Stimulated activated CD4-positive, alpha-beta T cell treated with anti-CD3 and anti-CD28 coated beads, TNF-alpha, amount 100 ng/mL, for 24 hours (primary cell): ENCODE measurements around the gene ROPN1L.
"Not testable (repeated sequence)": the region's sequence is repeated elsewhere in the genome, so short reads cannot be mapped to it uniquely, and the experiment has no call there.

ENCODE experiments used
- DNase-seq, 3 experiments: peaks; one replicate each; pipeline ENCODE4 v3.0.0-alpha.2; 2020; ENCODE audit warnings: low read depth in 3 of 3

Gene ROPN1L

DNA sequence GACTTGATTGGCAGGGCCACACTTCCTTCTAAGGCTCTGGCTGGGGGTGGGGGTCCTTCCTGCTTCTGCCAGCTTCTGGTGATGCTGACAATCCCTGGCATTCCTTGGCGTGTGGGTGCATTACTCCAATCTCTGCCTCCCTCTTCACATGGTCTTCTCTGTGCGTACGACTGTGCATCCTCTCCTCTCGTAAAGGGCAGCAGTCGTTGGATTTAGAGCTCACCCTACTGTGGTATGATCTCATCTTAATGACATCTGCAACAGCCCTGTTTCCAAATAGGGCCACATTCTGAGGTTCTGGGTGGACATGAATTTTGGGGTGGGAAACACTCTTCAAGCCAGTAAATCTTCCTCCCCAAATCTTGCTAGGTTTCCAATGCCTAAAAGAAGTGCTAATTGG, 36.8 kb downstream of the ROPN1L start:
- DNase-seq, result no peak

DNA sequence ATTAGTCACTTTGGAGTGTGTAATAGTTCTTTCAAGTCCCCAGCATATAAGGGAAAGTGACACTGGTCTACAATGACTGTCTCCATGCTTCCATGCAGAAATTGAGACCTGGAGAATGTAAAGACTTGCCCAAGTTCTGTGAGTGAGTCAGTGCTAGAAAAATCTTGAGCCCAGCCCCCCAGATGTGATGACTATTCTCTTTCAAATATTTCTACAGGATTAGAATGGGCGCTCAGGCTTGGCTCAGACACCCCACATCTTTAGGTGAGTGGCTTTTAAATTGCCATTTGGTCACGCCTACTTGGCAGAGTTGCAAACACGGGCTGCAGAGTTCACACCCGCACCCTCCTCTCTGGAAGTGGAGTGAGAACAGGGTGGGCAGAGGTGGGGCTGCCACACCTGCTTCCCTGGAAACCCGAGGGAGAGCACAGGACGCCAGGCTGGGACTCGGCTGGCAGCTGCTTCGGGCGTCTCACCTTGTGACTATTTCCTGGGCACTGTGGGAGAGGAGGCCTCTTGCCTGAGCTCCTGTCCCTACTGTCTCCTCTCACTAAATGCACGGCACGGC, 37.6 kb downstream of the ROPN1L start:
- no peak for DNase-seq

- DNase-seq, result no peak
Observed at GRCh38 chr5:10480237-10480985, 38.7 kb downstream of the ROPN1L start.

- no peak for DNase-seq
Observed at GRCh38 chr5:10481241-10481935, 39.7 kb downstream of the ROPN1L start.

DNA sequence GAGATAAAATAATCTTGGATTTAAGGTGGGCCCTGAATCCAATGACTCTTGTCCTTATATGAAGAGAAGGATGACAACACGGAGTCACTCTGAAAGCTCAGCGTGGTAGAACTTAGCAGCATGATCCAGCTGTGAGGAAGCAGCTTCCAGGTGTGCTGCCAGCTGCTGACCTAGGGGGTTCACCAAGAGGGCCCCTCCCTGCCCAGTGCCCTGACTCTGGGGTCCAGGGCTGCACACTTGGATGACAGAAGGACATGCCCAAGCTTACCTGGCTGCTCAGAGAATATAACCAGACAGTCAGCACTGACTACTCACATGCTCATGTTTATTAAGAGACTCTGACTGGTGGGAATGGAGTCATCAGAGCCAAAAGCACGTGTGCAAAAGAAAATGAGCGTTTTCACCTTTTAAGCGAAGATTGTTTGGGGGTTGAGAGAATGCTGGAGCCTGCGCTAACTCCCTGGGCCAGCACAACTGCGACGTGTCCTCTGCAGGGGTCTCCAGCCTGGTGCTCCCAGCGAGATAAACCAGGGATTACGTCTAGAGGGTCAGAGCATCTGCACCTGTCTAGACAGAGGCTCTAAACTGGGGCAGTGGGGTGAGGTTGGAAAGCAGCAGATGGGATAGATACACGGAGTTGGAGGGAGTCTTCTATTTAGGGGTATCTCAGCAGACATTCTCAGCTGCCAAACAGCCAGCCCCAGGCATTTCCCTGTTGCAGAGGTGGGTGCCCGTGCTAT, 41.3 kb downstream of the ROPN1L start:
- DNase-seq, result no peak

DNA sequence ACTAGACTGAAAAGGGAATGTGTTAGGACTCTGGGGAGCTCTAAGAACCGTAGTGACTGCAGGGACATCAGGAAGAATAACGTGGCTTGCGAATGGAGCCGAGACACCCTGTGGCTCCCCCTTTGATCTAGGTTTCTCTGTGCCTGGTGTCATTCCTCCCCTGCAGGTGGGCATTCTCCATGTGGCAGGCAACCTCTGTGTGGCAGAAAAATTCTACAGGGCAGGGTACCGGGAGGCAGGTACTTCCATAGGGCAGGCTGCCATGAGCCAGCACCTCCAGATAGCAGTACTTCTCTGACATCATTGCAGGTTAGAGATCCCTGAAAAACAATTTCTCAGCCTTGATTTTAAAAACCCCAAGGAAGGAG, 43.1 kb downstream of the ROPN1L start:
- DNase-seq, result no peak

- no peak for DNase-seq
Observed at GRCh38 chr5:10485142-10485795, 43.6 kb downstream of the ROPN1L start.

DNA sequence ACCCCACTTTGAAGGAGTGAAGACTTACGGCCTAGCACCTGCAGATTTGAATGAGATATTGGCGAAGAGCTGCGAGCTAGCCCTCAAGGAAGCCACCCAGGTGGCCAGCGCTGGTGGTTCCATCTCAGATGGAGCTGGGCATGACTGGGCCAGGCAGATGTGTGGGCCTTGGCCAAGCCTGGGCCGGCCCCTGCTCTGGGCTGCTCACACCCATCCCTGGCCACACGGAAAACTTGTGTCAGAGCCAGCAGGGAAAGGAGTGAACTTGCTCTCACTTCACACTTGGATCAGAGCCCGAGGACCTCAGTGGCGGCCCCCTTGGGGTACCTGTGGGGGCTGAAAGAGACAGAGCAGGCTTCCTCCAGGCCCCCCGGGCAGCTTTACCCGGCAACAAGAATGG, 44.2 kb downstream of the ROPN1L start:
- no peak for DNase-seq

DNA sequence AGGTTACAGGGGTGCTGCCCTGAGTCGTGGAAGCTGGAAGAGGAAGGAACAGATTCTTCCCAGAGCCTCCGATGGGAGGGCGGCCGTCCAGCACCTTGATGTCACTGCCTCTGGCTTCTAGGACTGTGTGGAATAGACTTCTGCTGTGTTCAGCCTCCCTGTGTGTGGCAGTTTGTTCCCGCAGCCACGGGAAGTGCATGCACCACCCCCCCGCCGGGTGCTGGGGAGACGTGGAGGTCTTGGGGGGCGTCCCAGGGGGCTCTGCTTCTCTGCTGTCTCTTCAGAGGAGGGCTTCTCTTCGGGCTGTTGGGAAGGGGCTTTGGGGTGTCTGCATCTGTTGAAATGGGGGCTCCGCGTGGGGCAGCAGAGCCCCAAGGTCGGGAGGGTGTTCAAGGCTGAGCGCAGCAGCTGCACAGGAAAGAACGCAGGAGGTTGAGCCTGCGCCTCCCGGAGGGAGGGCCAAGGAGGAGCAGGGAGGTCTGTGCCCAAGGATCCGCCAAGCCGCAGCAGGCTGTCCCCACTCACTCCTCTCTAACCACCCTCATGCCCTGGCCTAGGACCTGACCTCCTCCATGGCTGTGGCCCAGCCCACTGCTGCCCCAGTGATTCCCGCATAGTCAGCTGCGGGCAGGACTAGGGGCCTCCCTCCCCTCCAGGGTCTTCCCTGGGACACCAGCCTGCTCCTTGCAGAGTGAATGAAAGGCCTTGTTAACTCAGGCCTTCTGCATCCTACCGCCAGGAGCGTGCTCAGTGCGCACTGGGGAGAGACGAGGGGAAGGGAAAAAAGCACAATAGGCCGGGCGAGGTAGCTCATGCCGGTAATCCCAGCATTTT, 45.0 kb downstream of the ROPN1L start:
- no peak for DNase-seq

DNA sequence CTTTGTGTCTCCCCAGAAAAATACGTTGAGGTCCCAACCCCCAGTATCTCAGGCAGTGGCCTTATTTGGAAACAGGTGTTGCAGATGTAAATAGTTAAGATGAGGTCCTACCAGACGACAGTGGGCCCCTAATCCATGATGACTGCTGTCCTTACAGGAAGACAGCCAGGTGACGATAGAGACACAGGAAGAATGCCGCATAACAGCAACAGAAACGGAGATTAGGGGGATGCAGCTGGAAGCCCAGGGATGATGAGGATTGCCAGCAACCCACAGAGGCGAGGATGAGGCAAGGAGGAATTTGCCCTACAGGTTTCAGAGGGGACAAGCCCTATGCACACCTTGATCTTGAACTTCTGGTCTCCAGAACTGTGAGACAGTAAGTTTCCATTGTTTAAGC, 46.5 kb downstream of the ROPN1L start:
- DNase-seq, result no peak

DNA sequence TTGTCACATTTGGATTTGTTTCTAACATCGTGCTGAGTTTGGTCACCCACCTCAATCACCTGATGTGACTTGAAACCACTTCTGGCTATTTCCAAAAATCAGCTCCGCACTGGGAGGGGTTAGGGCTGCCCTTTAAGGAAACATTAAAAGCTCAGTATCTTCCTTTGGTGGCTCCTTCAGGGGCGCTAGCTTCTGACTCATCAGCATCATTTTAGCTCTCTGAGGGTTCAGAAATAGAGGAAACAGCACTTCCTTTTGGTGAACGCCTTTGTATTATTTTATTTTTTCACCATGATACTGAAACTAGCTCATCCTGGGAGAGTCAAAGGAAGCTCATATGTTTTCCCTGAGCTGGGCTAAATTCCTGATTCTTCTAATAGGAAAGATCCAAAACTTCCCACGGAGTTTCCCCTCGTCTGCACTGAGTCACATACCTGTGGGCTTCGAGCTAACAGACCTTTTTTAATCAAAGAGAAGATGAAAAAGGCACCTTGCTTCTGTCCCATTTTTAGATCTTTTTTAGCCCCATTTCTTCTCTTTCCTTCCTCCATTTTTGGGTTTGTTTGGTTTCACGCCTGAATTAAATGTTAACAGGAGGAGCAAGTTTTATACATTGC, 48.2 kb downstream of the ROPN1L start:
- DNase-seq, result no peak

GRCh38 chr5:10490927-10491672, 49.4 kb downstream of the ROPN1L start:
- no peak for DNase-seq

DNA sequence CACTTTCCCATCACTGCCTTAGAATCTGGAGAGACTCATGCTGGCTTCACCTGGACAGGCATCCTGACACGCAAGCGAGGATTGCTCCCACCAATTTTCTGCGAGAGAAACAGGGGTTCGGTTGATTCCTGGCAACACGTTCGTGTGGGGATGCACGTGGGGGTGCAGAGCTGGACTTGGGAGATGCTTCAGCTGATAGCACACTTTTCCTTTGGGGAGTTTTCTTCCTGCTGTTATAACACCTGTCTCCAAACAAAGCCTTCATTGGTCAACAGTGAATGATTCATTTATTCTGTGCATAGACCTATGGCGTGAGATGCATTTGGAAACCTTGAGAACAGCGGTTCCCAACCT, 50.0 kb downstream of the ROPN1L start:
- no peak for DNase-seq

- DNase-seq, result no peak
Observed at GRCh38 chr5:10493884-10494283, 52.2 kb downstream of the ROPN1L start.

DNA sequence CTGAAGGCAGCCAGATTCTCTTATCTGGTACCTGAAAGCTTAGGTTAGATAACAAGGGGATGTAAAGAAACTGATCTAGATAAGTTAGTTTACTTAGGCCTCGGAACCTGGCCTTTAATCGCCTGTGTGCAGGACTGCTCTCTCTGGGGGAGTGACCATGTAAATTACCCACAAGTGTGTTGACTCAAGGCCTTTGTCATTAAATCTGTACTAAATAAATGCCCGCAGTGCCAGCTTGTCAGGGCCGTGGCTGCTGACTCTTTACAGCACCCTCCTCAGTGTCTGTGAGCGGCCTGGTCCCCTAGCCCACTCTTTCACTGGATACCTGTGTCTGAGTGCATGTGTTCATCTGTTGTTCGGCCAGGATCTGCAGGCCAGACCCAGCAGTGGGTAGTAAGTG, 52.8 kb downstream of the ROPN1L start:
- not testable (repeated sequence) for DNase-seq

GRCh38 chr5:10497554-10497953, 55.9 kb downstream of the ROPN1L start:
- no peak for DNase-seq

DNA sequence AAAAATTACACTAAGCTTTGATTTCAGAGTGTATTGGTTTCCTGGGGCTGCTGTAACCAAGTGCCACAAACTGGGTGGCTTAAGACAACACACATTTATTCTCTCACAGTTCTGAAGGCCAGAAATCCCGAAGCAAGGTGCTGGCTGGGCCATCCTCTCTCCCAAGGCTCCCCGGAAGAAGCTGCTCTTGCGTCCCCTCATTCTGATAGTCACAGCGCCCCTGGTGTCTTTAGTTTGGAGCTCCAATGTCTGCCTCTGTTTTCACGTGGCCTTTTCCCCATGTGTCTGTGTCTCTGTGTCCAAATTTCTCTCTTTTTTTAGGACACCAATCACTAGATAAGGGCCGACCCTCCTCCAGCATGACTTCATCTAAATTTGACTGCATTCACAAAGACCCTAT, 56.7 kb downstream of the ROPN1L start:
- no peak for DNase-seq

DNA sequence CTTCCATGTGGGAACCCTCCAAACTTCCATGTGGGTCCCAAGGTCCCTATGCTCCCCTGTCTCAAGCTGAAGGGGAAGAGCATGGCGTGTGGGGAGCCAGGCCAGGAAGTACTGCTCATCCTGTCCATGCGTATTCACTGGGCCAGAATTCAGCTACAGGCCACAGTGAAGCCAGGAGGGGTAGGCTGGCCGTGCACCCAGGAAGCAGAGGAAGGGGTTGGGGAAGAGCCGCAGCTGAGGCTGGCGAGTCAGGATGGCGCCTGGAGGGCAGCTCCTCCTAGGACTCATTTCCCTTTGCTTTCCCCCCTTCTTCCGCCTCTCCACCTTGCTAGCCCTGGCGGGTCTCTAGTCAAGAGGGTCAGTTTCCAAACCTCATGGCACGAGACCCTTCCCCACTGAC, 57.4 kb downstream of the ROPN1L start:
- DNase-seq, result no peak

DNA sequence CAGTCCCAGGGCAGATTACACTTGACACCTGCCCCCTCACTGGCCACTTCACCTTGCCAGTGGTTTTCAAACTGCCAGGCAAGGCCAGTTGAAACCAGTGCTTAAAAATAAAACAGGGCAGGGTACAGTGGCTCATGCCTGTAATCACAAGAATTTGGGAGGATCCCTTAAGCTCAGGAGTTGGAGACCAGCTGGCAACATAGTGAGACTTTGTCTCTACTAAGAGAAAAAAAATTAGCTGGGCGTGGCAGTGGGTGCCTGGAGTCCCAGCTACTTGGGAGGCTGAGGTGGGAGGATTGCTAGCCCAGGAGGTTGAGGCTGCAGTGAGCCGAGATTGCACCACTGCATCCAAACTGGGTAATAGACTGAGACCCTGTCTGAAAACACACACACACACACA, 58.1 kb downstream of the ROPN1L start:
- DNase-seq, result no peak

DNA sequence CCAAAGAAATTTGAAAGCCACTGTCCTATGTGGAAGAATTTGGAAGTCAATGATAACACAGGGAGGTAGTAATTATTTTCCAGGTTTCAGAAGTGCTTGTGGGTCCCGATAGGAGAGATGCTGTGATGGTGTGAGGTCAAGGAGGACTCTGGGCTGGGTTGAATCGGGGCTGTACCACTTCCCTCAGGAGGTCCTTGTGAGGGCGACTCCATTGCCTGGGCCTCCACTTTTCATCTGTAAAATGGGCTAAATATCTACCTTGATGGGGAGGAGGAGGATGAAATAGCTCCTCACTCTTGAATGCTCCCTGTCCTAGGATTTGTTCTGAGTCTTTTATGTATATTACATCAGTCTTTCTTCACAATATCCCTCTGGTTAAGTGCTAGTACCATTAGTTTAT, 59.0 kb downstream of the ROPN1L start:
- no peak for DNase-seq
